B cell (primary cell): ENCODE results near the gene B4GALT1. TPM values are rescaled to one million over a fixed set of nuclear protein-coding genes. Genes with fewer than 3 reads are reported as not detected.

Experiments used
- ATAC-seq: fragments of 200-7000 bp; cut with Tn5 transposase; one replicate; pipeline ENCODE4 v1.10.0; 2021; ENCODE audit warnings: low read depth, mild to moderate bottlenecking, moderate number of reproducible peaks, moderate library complexity
- CTCF ChIA-PET: fragments of 350-600 bp; sonication (Branson Sonifier 250); formaldehyde crosslinking; loops from one replicate; lab custom pipeline; 2021; ENCODE audit warnings: antibody characterized with exemption, inconsistent platforms; lab: Charles Lee
- POLR2A ChIA-PET: fragments of 350-600 bp; sonication (Branson Sonifier 250); formaldehyde crosslinking; loops from one replicate; lab custom pipeline; 2021; ENCODE audit warnings: antibody characterized with exemption; lab: Charles Lee
- DNase-seq: peaks from one replicate; pipeline ENCODE4 v3.0.0; 2013
- H2AFZ ChIP-seq: 2 replicates; pipeline ENCODE4 v1.6.1; 2012; ENCODE audit warnings: mild to moderate bottlenecking, low read depth, low read length; ENCODE audit not compliant: insufficient read depth, poor library complexity, severe bottlenecking
- H3K27ac ChIP-seq, 2 donors: 1 replicate in 1 of 2; 2 replicates in 1 of 2; pipeline ENCODE4 v1.5.1; 2012 to 2013; ENCODE audit warnings: low read length in 2 of 2, mild to moderate bottlenecking in 2 of 2, moderate library complexity in 1 of 2
- H3K27me3 ChIP-seq, 4 experiments: fragments of 200-600 bp in 1 of 4; sonication (generic) in 1 of 4; replicated peaks in 1 of 4; 1 replicate in 2 of 4; 2 replicates in 2 of 4; pipeline versions ENCODE4 v1.6.1 to v1.7.0; 2013 to 2016; ENCODE audit warnings: low read length in 3 of 4, mild to moderate bottlenecking in 2 of 4, mixed read lengths in 1 of 4, moderate library complexity in 1 of 4; ENCODE audit not compliant: insufficient read depth in 4 of 4, control insufficient read depth in 3 of 4; ENCODE audit errors: control extremely low read depth in 1 of 4
- H3K36me3 ChIP-seq, 2 experiments: replicated peaks in 1 of 2; 1 replicate in 1 of 2; 2 replicates in 1 of 2; pipeline versions ENCODE4 v1.6.1 to v1.7.1; 2013; ENCODE audit warnings: low read length in 1 of 2; ENCODE audit not compliant: insufficient read depth in 2 of 2, control insufficient read depth in 1 of 2; ENCODE audit errors: control extremely low read depth in 1 of 2, extremely low read depth in 1 of 2
- H3K4me1 ChIP-seq, 2 donors: fragments of 200-600 bp in 1 of 2; sonication (generic) in 1 of 2; 1 replicate in 1 of 2; 2 replicates in 1 of 2; pipeline versions ENCODE4 v1.5.1 to v1.6.1; 2013 to 2017; ENCODE audit warnings: low read length in 2 of 2; ENCODE audit not compliant: control insufficient read depth in 2 of 2, insufficient read depth in 2 of 2
- H3K4me2 ChIP-seq: replicated peaks from 2 replicates; pipeline ENCODE3; 2012; ENCODE audit warnings: mild to moderate bottlenecking, low read depth, low read length; ENCODE audit not compliant: poor library complexity, severe bottlenecking
- H3K4me3 ChIP-seq, 5 experiments: fragments of 200-600 bp in 1 of 5; sonication (generic) in 1 of 5; 1 replicate in 3 of 5; 2 replicates in 2 of 5; pipeline versions ENCODE4 v1.5.1 to v1.7.0; 2011 to 2016; ENCODE audit warnings: low read length in 4 of 5, mild to moderate bottlenecking in 4 of 5, low read depth in 2 of 5, control low read depth in 1 of 5, moderate library complexity in 1 of 5; ENCODE audit not compliant: insufficient read depth in 1 of 5; ENCODE audit errors: control extremely low read depth in 1 of 5, extremely low read depth in 1 of 5
- H3K79me2 ChIP-seq: fragments of 200-600 bp; sonication (generic); one replicate; pipeline ENCODE4 v1.6.0; 2016; ENCODE audit warnings: low read length; ENCODE audit not compliant: control insufficient read depth, insufficient read depth
- H3K9ac ChIP-seq: fragments of 200-600 bp; sonication (generic); 2 replicates; pipeline ENCODE4 v1.6.1; 2017; ENCODE audit warnings: mild to moderate bottlenecking, low read length, moderate library complexity
- H3K9me3 ChIP-seq, 3 donors: one replicate each; pipeline versions ENCODE4 v1.6.1 to v1.7.1; 2013; ENCODE audit warnings: low read length in 2 of 3; ENCODE audit not compliant: control insufficient read depth in 2 of 3, insufficient read depth in 1 of 3; ENCODE audit errors: control extremely low read depth in 1 of 3
- H4K20me1 ChIP-seq: 2 replicates; pipeline ENCODE4 v1.6.0; 2012; ENCODE audit warnings: mild to moderate bottlenecking, low read length; ENCODE audit not compliant: insufficient read depth, control insufficient read depth, poor library complexity, severe bottlenecking
- H3K27ac Mint-ChIP-seq: one replicate; pipeline ENCODE4 v1.8.0; 2021; ENCODE audit warnings: mixed read lengths
- H3K27me3 Mint-ChIP-seq: one replicate; pipeline ENCODE4 v1.8.0; 2021; ENCODE audit warnings: mixed read lengths
- H3K4me1 Mint-ChIP-seq: one replicate; pipeline ENCODE4 v1.8.0; 2021; ENCODE audit warnings: mixed read lengths
- H3K4me3 Mint-ChIP-seq: one replicate; pipeline ENCODE4 v1.8.0; 2021; ENCODE audit warnings: mixed read lengths
- H3K9me3 Mint-ChIP-seq: one replicate; pipeline ENCODE4 v1.8.0; 2022; ENCODE audit warnings: mixed read lengths; ENCODE audit not compliant: insufficient read depth
- CTCF ChIP-seq: fragments of 200-600 bp; IDR thresholded peaks from one replicate; pipeline ENCODE4 v1.8.0; 2022; ENCODE audit warnings: antibody characterized with exemption, mild to moderate bottlenecking
- EZH2 ChIP-seq: IDR thresholded peaks from 2 replicates; pipeline ENCODE4 v1.6.1; 2012; ENCODE audit warnings: borderline replicate concordance, low read depth, mild to moderate bottlenecking, moderate library complexity, low read length; ENCODE audit not compliant: insufficient read depth, poor library complexity, severe bottlenecking
- WGBS: methylation state at CpG from one replicate; pipeline ENCODE4 v1.1.5; 2013; ENCODE audit warnings: missing lambda C conversion rate; ENCODE audit not compliant: insufficient coverage; 5-methylcytosine and 5-hydroxymethylcytosine counted together
- intact Hi-C: fragments of 100-400 bp; cut with micrococcal nuclease; formaldehyde crosslinking; loops from one replicate; pipeline ENCODE4 v1.10.0; 2022
- polyA plus RNA-seq: library from polyadenylated mRNA; depleted of rRNA; stranded (reverse); fragments of >200 nt; gene quantifications from 2 replicates; pipeline ENCODE4 v1.2.3, GENCODE V29; 2012
- total RNA-seq, 2 donors: library from RNA; stranded (reverse); fragments of 120-200 nt in 1 of 2; gene quantifications; 1 replicate in 1 of 2; 2 replicates in 1 of 2; pipeline versions ENCODE4 v1.2.3 to v1.2.4, GENCODE V29; 2013 to 2022

B4GALT1 gene
- total and polyA plus RNA-seq, 2 donors (not counting 1 experiment from before 2014, with no cell fraction given): 49.2 to 201 TPM

DNA sequence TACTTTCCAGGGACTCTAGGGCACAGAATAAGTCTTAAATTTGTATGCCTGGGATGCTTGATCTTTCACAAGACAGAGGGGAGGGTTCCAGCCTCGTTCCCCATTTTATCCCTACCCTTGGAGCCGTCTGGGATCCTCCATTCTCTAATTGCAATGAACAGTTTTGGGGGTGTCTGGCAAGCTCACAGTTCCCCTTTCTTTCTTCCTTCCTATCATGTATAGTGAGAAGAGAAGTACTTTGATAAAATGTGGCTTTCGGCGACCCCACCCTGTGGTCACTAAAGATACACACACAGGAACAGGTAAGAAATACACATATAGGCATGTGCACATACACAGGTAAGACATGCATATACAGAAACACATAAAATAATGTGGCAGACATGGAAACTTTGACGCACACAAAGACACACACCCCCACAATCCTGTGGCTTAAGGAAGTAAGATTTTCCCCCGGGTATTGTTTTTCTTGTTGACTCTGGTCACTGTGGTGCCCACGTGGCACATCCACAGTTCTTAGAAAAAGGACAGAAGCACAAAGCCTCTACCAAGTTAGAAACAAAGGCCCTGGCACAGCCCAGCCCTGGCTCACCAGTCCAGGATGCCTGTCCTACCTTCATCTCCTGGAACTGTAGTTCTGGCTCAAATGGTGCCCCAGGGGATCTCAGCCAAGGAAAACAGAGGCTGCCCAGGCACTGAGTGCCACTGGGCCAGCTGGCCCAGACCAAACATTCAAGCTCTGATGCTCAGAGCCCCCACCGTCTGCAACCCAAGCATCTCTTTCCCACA lies 84.4 kb downstream of the B4GALT1 start:
- TF ChIP-seq CTCF (no peak), EZH2 (no peak)
- peak overlapping the region; percentile 40 to 61 for H3K27ac ChIP-seq
- H3K4me1 ChIP-seq: peaks cover 29 to 33% of the 10 kb centered on the region in 2 donors
- DNase-seq (peak; percentile 59), ATAC-seq (peak; percentile 70)
- peak overlapping the region in 2 of 5 experiments; percentile 2 to 12 for H3K4me3 ChIP-seq
- no peaks in the 10 kb centered on the region for H4K20me1 ChIP-seq
- H3K27ac Mint-ChIP-seq: peak overlapping the region; percentile 72
- H3K27me3 ChIP-seq: no peaks in the 10 kb centered on the region
- H3K4me2 ChIP-seq: peak overlapping the region; percentile 63
- ChIA-PET POLR2A (interaction anchor here (0.9 to 1.2 kb wide), 2 partner anchors 43 to 151 kb away, joined by 3 to 4 read pairs; no protein-coding TSS in a partner anchor), CTCF (interaction anchor here (0.6 to 16.1 kb wide), 18 partner anchors 21 to 181 kb away, joined by 3 to 217 read pairs (median 4); partner anchors contain the start of gene B4GALT1)
- peaks cover 13% of the 10 kb centered on the region for H3K79me2 ChIP-seq
- H3K9me3 ChIP-seq: peaks cover 0 to 5% (median 0%) of the 10 kb centered on the region in 3 donors
- H3K9ac ChIP-seq: peak overlapping the region; percentile 32
- peak overlapping the region; percentile 62 for H3K4me3 Mint-ChIP-seq
- H3K4me1 Mint-ChIP-seq: peaks cover 38% of the 10 kb centered on the region
- no peaks in the 10 kb centered on the region for H3K9me3 Mint-ChIP-seq
- 8% methylated on average over 5 of the region's 8 CpGs for WGBS
- H3K27me3 Mint-ChIP-seq: no peaks in the 10 kb centered on the region
- intact Hi-C loops: no loop called here
- peak overlapping the region; percentile 46 for H2AFZ ChIP-seq
- no peaks in the 10 kb centered on the region for H3K36me3 ChIP-seq

DNA sequence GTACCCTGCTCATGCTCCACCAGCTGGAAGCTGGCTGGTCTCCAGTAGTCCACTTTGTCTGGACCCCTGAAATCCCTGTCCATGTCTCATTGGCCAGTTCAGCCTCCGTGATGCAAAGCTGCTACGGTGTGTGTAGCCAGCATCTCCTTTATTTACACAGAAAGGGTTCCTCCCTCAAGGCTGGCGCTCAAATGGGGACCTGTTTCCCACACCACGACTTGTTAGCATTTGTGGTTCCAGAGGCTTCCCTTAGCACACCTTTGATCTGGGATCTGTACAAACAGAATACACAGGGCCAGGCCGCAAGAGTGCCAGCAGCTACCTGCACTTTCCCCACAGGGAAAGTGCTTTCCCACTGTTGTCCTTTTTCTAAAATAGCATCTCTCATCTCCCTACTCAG lies 85.0 kb downstream of the B4GALT1 start:
- Mint-ChIP-seq H3K4me1 (peaks cover 40% of the 10 kb centered on the region), H3K9me3 (no peaks in the 10 kb centered on the region), H3K4me3 (peak overlapping the region; percentile 62), H3K27me3 (no peaks in the 10 kb centered on the region), H3K27ac (peak overlapping the region; percentile 72)
- no peaks in the 10 kb centered on the region for H4K20me1 ChIP-seq
- H3K36me3 ChIP-seq: no peaks in the 10 kb centered on the region
- TF ChIP-seq CTCF (no peak), EZH2 (no peak)
- POLR2A ChIA-PET: interaction anchor here (0.9 to 1.2 kb wide), 2 partner anchors 43 to 152 kb away, joined by 3 to 4 read pairs; no protein-coding TSS in a partner anchor
- intact Hi-C loops: no loop called here
- peak overlapping the region in 1 of 5 experiments; percentile 12 for H3K4me3 ChIP-seq
- H3K9ac ChIP-seq: no peak overlapping the region
- peaks cover 0 to 5% (median 0%) of the 10 kb centered on the region in 3 donors for H3K9me3 ChIP-seq
- peaks cover 31 to 38% of the 10 kb centered on the region in 2 donors for H3K4me1 ChIP-seq
- 70% methylated on average over 5 of the region's 5 CpGs for WGBS
- no peaks in the 10 kb centered on the region for H3K27me3 ChIP-seq
- H3K27ac ChIP-seq: peak overlapping the region; percentile 40 to 61
- peak overlapping the region; percentile 46 for H2AFZ ChIP-seq
- DNase-seq: no peak
- CTCF ChIA-PET: interaction anchor here (0.7 to 16.1 kb wide), 17 partner anchors 22 to 181 kb away, joined by 3 to 217 read pairs (median 4); partner anchors contain the start of gene B4GALT1
- H3K4me2 ChIP-seq: peak overlapping the region; percentile 63
- peaks cover 19% of the 10 kb centered on the region for H3K79me2 ChIP-seq
- no peak for ATAC-seq
